ENCODE data around the gene WDR19. TPM values are rescaled to one million over a fixed set of nuclear protein-coding genes. Genes with fewer than 3 reads are reported as not detected.

Gene WDR19
- total and polyA plus RNA-seq, 2 donors (not counting 3 experiments of a cell fraction or from before 2014, with no cell fraction given), result 27.1 to 28.2 TPM

DNA sequence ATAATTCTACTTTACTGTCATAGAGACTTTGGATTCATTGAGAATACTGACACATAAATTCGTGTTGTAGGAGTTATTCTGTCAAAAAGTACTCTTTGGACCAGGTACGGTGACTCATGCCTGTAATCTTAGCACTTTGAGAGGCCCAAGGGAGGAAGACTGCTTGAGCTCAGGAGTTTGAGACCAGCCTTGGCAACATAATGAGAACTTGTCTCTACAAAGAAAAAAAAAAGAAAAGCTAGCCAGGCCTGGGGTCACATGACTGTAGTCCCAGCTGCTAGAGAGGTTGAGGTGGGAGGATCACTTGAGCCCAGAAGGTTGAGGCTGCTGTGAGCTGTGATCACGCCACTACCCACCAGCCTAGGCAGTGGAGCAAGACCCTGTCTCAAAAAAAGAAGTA, 54.9 kb downstream of the WDR19 start:
- Histone ChIP-seq H3K4me1 (ENCODE audit: control insufficient read depth, extremely low read depth, insufficient read depth, low read length) (no peaks in the 10 kb centered on the region), H2AFZ (ENCODE audit: low read depth, low read length) (no peak overlapping the region), H3K9ac (replicated peaks; ENCODE audit: extremely low read depth, insufficient read depth, low read length) (no peak overlapping the region), H4K20me1 (replicated peaks; ENCODE audit: control insufficient read depth, extremely low read depth, insufficient read depth, low read length) (no peaks in the 10 kb centered on the region), H3K4me2 (ENCODE audit: insufficient read depth, low read length) (no peak overlapping the region), H3K27me3 (ENCODE audit: control insufficient read depth in 2 of 2, insufficient read depth in 2 of 2, low read length in 2 of 2) (no peaks in the 10 kb centered on the region), H3K36me3 (ENCODE audit: control insufficient read depth in 2 of 2, extremely low read depth in 1 of 2, insufficient read depth in 2 of 2, low read length in 2 of 2) (no peaks in the 10 kb centered on the region), H3K79me2 (ENCODE audit: control insufficient read depth, insufficient read depth, low read length) (no peaks in the 10 kb centered on the region), H3K9me3 (replicated peaks; ENCODE audit: control insufficient read depth, insufficient read depth, low read length) (no peaks in the 10 kb centered on the region), H3K9me1 (replicated peaks; ENCODE audit: control insufficient read depth, extremely low read depth, insufficient read depth, low read length) (no peaks in the 10 kb centered on the region), H3K4me3 (replicated peaks in 1 of 3; ENCODE audit: insufficient read depth in 1 of 3, low read depth in 1 of 3, low read length in 3 of 3) (no peak overlapping the region), H3K27ac (ENCODE audit: insufficient read depth, low read depth, low read length) (no peak overlapping the region)
- ChIA-PET CTCF (interaction anchor here (1.4 kb wide), 1 partner anchor 8 kb away, joined by 4 read pairs; no protein-coding TSS in a partner anchor), POLR2A (no interaction called here)
- FAIRE-seq, result no peak
- no peak for DNase-seq (ENCODE audit: low read depth, low spot score)
- TF ChIP-seq GATA2 (IDR thresholded peaks at IDR 0.05; ENCODE audit: insufficient read depth, insufficient read length, low read depth, low read length), result no peak
- TF ChIP-seq POLR2A (IDR thresholded peaks at IDR 0.05; ENCODE audit: low read depth, low read length), result no peak
- TF ChIP-seq JUN (IDR thresholded peaks at IDR 0.05; ENCODE audit: borderline replicate concordance, insufficient read depth, insufficient read length, low read depth), result no peak
- no peak for TF ChIP-seq POLR2AphosphoS5 (IDR thresholded peaks at IDR 0.05; ENCODE audit: insufficient read depth, low read depth, low read length)
- intact Hi-C loops (cut with micrococcal nuclease) (no loop called here), dilution Hi-C loops (cut with MboI; ENCODE audit: extremely low pct_ligation_motif_present, low sequenced_read_pairs) (no loop called here)
- BruUV-seq (replicated peaks), result no TSS peak

GRCh38 chr4:39243462-39243861, 61.1 kb downstream of the WDR19 start:
- Histone ChIP-seq H3K79me2 (ENCODE audit: control insufficient read depth, insufficient read depth, low read length) (no peaks in the 10 kb centered on the region), H3K9me1 (replicated peaks; ENCODE audit: control insufficient read depth, extremely low read depth, insufficient read depth, low read length) (no peaks in the 10 kb centered on the region), H3K27me3 (ENCODE audit: control insufficient read depth in 2 of 2, insufficient read depth in 2 of 2, low read length in 2 of 2) (no peaks in the 10 kb centered on the region), H3K36me3 (ENCODE audit: control insufficient read depth in 2 of 2, extremely low read depth in 1 of 2, insufficient read depth in 2 of 2, low read length in 2 of 2) (no peaks in the 10 kb centered on the region), H3K4me3 (replicated peaks in 1 of 3; ENCODE audit: insufficient read depth in 1 of 3, low read depth in 1 of 3, low read length in 3 of 3) (no peak overlapping the region), H3K9me3 (replicated peaks; ENCODE audit: control insufficient read depth, insufficient read depth, low read length) (no peaks in the 10 kb centered on the region), H4K20me1 (replicated peaks; ENCODE audit: control insufficient read depth, extremely low read depth, insufficient read depth, low read length) (no peaks in the 10 kb centered on the region), H3K27ac (ENCODE audit: insufficient read depth, low read depth, low read length) (no peak overlapping the region), H3K9ac (replicated peaks; ENCODE audit: extremely low read depth, insufficient read depth, low read length) (no peak overlapping the region), H3K4me2 (ENCODE audit: insufficient read depth, low read length) (no peak overlapping the region), H2AFZ (ENCODE audit: low read depth, low read length) (no peak overlapping the region), H3K4me1 (ENCODE audit: control insufficient read depth, extremely low read depth, insufficient read depth, low read length) (no peaks in the 10 kb centered on the region)
- no TSS peak for BruUV-seq (replicated peaks)
- FAIRE-seq (no peak), DNase-seq (ENCODE audit: low read depth, low spot score) (no peak)
- TF ChIP-seq POLR2A (IDR thresholded peaks at IDR 0.05; ENCODE audit: low read depth, low read length) (no peak), MYC (IDR thresholded peaks at IDR 0.05; ENCODE audit: low read depth, low read length) (no peak), POLR2AphosphoS5 (IDR thresholded peaks at IDR 0.05; ENCODE audit: insufficient read depth, low read depth, low read length) (no peak), JUN (IDR thresholded peaks at IDR 0.05; ENCODE audit: borderline replicate concordance, insufficient read depth, insufficient read length, low read depth) (no peak), EZH2 (IDR thresholded peaks at IDR 0.05; ENCODE audit: borderline replicate concordance, low read depth, low read length, severe bottlenecking) (no peak), GATA2 (IDR thresholded peaks at IDR 0.05; ENCODE audit: insufficient read depth, insufficient read length, low read depth, low read length) (no peak), CTCF (IDR thresholded peaks at IDR 0.05; ENCODE audit: extremely low read depth in 1 of 2, insufficient read depth in 1 of 2, low read depth in 1 of 2, low read length in 2 of 2) (no peak), FOS (IDR thresholded peaks at IDR 0.05; ENCODE audit: borderline replicate concordance, insufficient read depth, low read length) (no peak)
- TF ChIP-seq, protein P1, sequence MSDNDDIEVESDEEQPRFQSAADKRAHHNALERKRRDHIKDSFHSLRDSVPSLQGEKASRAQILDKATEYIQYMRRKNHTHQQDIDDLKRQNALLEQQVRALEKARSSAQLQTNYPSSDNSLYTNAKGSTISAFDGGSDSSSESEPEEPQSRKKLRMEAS (IDR thresholded peaks at IDR 0.05; ENCODE audit: insufficient read depth, insufficient read length), result no peak
- CTCF ChIA-PET, result interaction anchor here (1.4 to 3.2 kb wide), 2 partner anchors 9 to 13 kb away, joined by 5 to 8 read pairs; no protein-coding TSS in a partner anchor
- dilution Hi-C loops (cut with MboI; ENCODE audit: extremely low pct_ligation_motif_present, low sequenced_read_pairs) (no loop called here), intact Hi-C loops (cut with micrococcal nuclease) (no loop called here)
- POLR2A ChIA-PET, result no interaction called here

Data from endothelial cell of umbilical vein (primary cell).